Measurements from ENCODE around the gene VEGFB. TPM values are rescaled to one million over a fixed set of nuclear protein-coding genes. Genes with fewer than 3 reads are reported as not detected.

Gene VEGFB
- polyA plus RNA-seq, 1 experiment = 13.2 TPM

DNA sequence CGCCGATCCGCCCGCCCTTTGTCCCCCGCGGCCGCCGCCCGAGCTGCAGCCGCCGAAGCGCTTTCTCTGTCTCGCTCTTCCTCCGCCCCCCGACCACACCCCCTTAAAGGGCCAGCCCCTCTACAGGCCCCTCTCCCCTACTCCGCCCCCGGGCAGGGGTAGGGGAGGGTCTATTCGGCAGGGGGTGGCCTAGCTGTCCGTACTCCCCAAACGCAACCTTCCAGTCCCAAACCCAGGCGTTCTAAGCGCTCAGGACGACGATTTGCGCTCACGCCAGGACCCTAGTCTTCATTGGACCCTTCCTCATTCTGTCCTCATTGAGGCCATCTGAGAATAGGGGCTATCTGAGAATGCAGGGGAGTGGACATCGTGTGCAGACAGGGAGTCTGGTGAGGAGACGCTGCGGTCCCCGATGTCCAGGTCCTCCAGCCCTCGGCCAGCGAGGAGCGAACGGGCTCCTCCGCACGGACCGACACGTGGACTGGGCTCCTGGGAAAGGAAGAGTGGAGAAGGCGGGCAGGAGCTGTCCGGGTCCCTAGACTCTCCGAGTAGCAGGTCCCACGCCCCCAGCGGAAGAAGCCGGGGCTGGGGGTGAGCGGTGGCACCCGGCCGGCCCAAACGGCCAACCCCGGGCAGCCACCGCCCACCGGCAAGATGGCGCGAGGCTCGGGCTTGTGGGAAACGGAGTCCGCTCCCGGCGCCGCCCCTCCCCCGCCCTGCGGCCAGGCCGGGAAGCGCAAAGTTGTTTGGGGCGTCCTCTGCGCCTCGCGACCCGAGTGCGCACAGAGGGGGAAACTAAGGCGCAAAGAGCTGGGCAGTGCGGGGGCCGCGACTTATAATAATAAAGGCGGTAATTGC lies 12.7 kb downstream of the VEGFB start, which contains the start of gene PPP1R14B:
Gene PPP1R14B, minus strand, starts transcription at position 73 of the 858 bp plus-strand sequence. CDS start 270 bp downstream, outside the sequence.
- no peaks in the 10 kb centered on the region for H3K27me3 ChIP-seq (ENCODE audit: control insufficient read depth, insufficient read depth, low read length)
- CTCF ChIA-PET = interaction anchor here (0.6 to 8.2 kb wide), 10 partner anchors 10 to 597 kb away, joined by 3 to 92 read pairs (median 4); partner anchors contain the start of genes CATSPERZ, CDC42BPG, ESRRA and FERMT3
- TF ChIP-seq, protein P1, sequence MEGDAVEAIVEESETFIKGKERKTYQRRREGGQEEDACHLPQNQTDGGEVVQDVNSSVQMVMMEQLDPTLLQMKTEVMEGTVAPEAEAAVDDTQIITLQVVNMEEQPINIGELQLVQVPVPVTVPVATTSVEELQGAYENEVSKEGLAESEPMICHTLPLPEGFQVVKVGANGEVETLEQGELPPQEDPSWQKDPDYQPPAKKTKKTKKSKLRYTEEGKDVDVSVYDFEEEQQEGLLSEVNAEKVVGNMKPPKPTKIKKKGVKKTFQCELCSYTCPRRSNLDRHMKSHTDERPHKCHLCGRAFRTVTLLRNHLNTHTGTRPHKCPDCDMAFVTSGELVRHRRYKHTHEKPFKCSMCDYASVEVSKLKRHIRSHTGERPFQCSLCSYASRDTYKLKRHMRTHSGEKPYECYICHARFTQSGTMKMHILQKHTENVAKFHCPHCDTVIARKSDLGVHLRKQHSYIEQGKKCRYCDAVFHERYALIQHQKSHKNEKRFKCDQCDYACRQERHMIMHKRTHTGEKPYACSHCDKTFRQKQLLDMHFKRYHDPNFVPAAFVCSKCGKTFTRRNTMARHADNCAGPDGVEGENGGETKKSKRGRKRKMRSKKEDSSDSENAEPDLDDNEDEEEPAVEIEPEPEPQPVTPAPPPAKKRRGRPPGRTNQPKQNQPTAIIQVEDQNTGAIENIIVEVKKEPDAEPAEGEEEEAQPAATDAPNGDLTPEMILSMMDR (IDR thresholded peaks at IDR 0.05; ENCODE audit: insufficient read depth, low read depth, low read length) = no peak
- peaks cover 11% of the 10 kb centered on the region for H3K36me3 ChIP-seq (ENCODE audit: control insufficient read depth, insufficient read depth, low read length)
- POLR2A ChIA-PET = no interaction called here
- no peak for DNase-seq (ENCODE audit: low read depth)
- H3K4me3 ChIP-seq (ENCODE audit: low read depth, low read length) = peak within 1 kb of the TSS; percentile 94

DNA sequence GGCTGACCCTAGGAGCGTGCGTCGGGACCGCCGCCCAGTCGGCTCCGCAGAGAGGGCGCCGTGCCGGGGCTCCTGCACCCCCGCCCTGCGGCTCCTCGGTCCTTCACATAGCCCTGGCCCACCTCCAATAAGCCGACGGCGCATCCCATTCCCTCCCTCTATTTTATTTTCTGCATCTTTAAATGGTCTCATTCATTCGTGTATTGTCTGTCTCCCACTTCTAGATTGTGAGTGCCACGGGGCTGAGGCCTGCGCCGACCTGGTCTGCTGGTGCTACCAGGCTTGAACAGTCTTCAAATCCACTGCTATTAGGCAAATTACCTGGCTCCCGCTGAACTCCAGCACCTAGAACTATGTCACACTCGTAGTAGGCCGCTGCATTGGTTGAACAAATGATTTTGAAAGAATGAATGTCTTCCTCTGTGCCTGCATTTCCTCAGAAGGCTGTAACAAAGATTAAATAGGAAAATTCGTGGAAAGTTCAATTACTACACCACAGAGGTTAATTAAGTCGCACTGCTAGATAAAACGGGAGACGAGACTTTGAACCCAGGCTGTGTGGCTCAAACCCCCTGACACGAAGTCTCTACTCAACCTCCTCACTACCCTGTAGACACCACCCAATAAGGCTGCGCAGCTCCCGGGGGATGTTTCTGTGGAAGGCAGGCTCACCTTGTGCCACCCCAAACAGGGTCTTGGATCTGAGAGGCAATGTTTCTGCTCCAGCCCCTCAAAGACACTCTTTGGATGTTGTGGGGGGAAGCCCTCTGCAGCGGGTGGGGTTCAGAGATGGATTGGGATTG lies 13.5 kb downstream of the VEGFB start:
- peak overlapping the region; percentile 94 for H3K4me3 ChIP-seq (ENCODE audit: low read depth, low read length)
- peaks cover 11% of the 10 kb centered on the region for H3K36me3 ChIP-seq (ENCODE audit: control insufficient read depth, insufficient read depth, low read length)
- CTCF ChIA-PET = interaction anchor here (0.6 to 8.2 kb wide), 7 partner anchors 10 to 412 kb away, joined by 3 to 92 read pairs (median 4); partner anchors contain the start of genes CATSPERZ and ESRRA
- no peak for DNase-seq (ENCODE audit: low read depth)
- no peaks in the 10 kb centered on the region for H3K27me3 ChIP-seq (ENCODE audit: control insufficient read depth, insufficient read depth, low read length)
- TF ChIP-seq, protein P1 (IDR thresholded peaks at IDR 0.05; ENCODE audit: insufficient read depth, low read depth, low read length) = no peak
- POLR2A ChIA-PET = no interaction called here

DNA sequence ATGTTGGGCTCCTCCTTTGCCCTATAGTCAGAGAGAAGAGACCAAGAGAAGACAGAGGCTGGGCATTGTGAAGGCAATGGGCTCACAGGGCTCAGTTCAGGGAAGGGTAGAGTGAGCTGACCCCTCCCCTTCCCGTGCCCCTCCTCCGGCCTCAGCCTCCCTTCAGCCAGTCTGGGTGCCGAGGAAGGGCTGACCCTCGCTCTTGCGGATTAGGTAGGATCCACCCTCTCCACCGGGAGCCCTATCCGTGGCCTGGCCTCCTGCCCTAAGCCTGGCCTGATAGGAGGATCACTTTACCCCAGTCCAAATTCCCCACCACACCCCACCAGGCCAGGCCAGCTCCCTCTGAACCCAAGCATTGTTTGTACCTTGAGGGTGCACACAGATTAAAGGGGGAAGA lies 14.2 kb downstream of the VEGFB start:
- DNase-seq (ENCODE audit: low read depth) = no peak
- TF ChIP-seq, protein P1 (IDR thresholded peaks at IDR 0.05; ENCODE audit: insufficient read depth, low read depth, low read length) = no peak
- CTCF ChIA-PET = interaction anchor here (1.2 to 8.2 kb wide), 3 partner anchors 9 to 54 kb away, joined by 3 to 92 read pairs (median 5); partner anchors contain the start of genes CATSPERZ and ESRRA
- peaks cover 5% of the 10 kb centered on the region for H3K36me3 ChIP-seq (ENCODE audit: control insufficient read depth, insufficient read depth, low read length)
- no peaks in the 10 kb centered on the region for H3K27me3 ChIP-seq (ENCODE audit: control insufficient read depth, insufficient read depth, low read length)
- H3K4me3 ChIP-seq (ENCODE audit: low read depth, low read length) = no peak overlapping the region
- POLR2A ChIA-PET = no interaction called here

DNA sequence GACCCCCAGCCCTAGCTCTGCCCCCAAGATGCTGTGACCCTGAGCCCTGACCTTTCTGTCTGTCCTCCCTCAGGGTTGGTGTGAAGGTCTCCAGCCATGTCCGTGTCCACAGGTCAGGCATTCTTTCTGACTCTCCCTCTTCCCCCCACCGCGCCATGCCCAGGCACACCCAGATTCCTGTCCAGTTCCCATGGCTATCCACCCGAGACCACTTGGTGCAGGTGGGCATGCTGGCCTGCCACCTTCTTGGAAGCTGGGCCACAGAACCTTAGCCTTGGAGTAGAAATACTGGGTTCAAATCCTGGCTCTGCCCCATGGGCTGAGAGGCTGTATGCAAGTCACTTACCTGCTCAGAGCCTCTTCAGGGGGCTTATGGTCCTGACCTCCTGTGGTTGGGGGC lies 14.7 kb downstream of the VEGFB start:
- ChIA-PET CTCF (interaction anchor here (1.2 to 8.2 kb wide), 4 partner anchors 9 to 54 kb away, joined by 3 to 92 read pairs (median 23); partner anchors contain the start of genes CATSPERZ and ESRRA), POLR2A (no interaction called here)
- DNase-seq (ENCODE audit: low read depth) = no peak
- TF ChIP-seq, protein P1 (IDR thresholded peaks at IDR 0.05; ENCODE audit: insufficient read depth, low read depth, low read length) = no peak
- Histone ChIP-seq H3K36me3 (ENCODE audit: control insufficient read depth, insufficient read depth, low read length) (peaks cover 2% of the 10 kb centered on the region), H3K27me3 (ENCODE audit: control insufficient read depth, insufficient read depth, low read length) (no peaks in the 10 kb centered on the region), H3K4me3 (ENCODE audit: low read depth, low read length) (no peak overlapping the region)

All from BJ (cell line).